ENCODE measurements around the gene BCAS1. TPM values are rescaled to one million over a fixed set of nuclear protein-coding genes. Genes with fewer than 3 reads are reported as not detected.

Gene BCAS1
- total RNA-seq, 4 donors from 2014 or later = 0.32 TPM; not detected in 3

GRCh38 chr20:53903652-53903987, 166.8 kb downstream of the BCAS1 start:
- no peaks in the 10 kb centered on the region for H3K27me3 ChIP-seq
- H3K4me3 ChIP-seq = no peak overlapping the region
- ATAC-seq (no peak), DNase-seq (no peak)
- in situ Hi-C loops (cut with MboI; ENCODE audit: low sequenced_read_pairs in 4 of 4) = no loop called here
- H3K9me3 ChIP-seq = no peaks in the 10 kb centered on the region
- no peak for TF ChIP-seq CTCF (IDR thresholded peaks at IDR 0.05 in 4 of 5, conservative IDR thresholded peaks at IDR 0.05 in 1 of 5)
- no peak for TF ChIP-seq POLR2A (IDR thresholded peaks at IDR 0.05)
- peaks cover 6 to 19% of the 10 kb centered on the region in 2 donors for H3K4me1 ChIP-seq
- H3K36me3 ChIP-seq = no peaks in the 10 kb centered on the region
- no peak overlapping the region for H3K27ac ChIP-seq
- intact Hi-C loops (cut with DNase I; ENCODE audit: low total_unique reads) = no loop called here

- H3K27ac ChIP-seq = no peak overlapping the region
- in situ Hi-C loops (cut with MboI; ENCODE audit: low sequenced_read_pairs in 4 of 4) (no loop called here), intact Hi-C loops (cut with DNase I; ENCODE audit: low total_unique reads) (no loop called here)
- H3K4me3 ChIP-seq = no peak overlapping the region
- no peaks in the 10 kb centered on the region for H3K9me3 ChIP-seq
- no peaks in the 10 kb centered on the region for H3K36me3 ChIP-seq
- no peaks in the 10 kb centered on the region for H3K27me3 ChIP-seq
- TF ChIP-seq POLR2A (IDR thresholded peaks at IDR 0.05) (no peak), CTCF (IDR thresholded peaks at IDR 0.05 in 4 of 5, conservative IDR thresholded peaks at IDR 0.05 in 1 of 5) (no peak)
- no peak for DNase-seq
- no peak for ATAC-seq
- H3K4me1 ChIP-seq = peaks cover 6 to 22% of the 10 kb centered on the region in 2 donors
Measured at GRCh38 chr20:53902968-53903651, 167.3 kb downstream of the BCAS1 start.

GRCh38 chr20:53901497-53902096, 168.8 kb downstream of the BCAS1 start:
- H3K4me1 ChIP-seq = peaks cover 6 to 22% of the 10 kb centered on the region in 2 donors
- H3K36me3 ChIP-seq = no peaks in the 10 kb centered on the region
- DNase-seq (no peak), ATAC-seq (no peak)
- TF ChIP-seq CTCF (IDR thresholded peaks at IDR 0.05 in 4 of 5, conservative IDR thresholded peaks at IDR 0.05 in 1 of 5) = no peak
- no peak for TF ChIP-seq POLR2A (IDR thresholded peaks at IDR 0.05)
- H3K9me3 ChIP-seq = no peaks in the 10 kb centered on the region
- H3K27ac ChIP-seq = peak overlapping the region in 3 of 4 donors; percentile 58 to 68 (median 67)
- H3K4me3 ChIP-seq = no peak overlapping the region
- no peaks in the 10 kb centered on the region for H3K27me3 ChIP-seq
- in situ Hi-C loops (cut with MboI; ENCODE audit: low sequenced_read_pairs in 4 of 4) (no loop called here), intact Hi-C loops (cut with DNase I; ENCODE audit: low total_unique reads) (no loop called here)

- in situ Hi-C loops (cut with MboI; ENCODE audit: low sequenced_read_pairs in 4 of 4) (no loop called here), intact Hi-C loops (cut with DNase I; ENCODE audit: low total_unique reads) (no loop called here)
- ATAC-seq = no peak
- no peak for TF ChIP-seq CTCF (IDR thresholded peaks at IDR 0.05 in 4 of 5, conservative IDR thresholded peaks at IDR 0.05 in 1 of 5)
- no peak for TF ChIP-seq POLR2A (IDR thresholded peaks at IDR 0.05)
- Histone ChIP-seq H3K4me1 (peaks cover 6 to 22% of the 10 kb centered on the region in 2 donors), H3K27me3 (no peaks in the 10 kb centered on the region), H3K9me3 (no peaks in the 10 kb centered on the region), H3K27ac (peak overlapping the region; percentile 24 to 68 (median 62)), H3K4me3 (no peak overlapping the region), H3K36me3 (no peaks in the 10 kb centered on the region)
- no peak for DNase-seq
Measured at GRCh38 chr20:53901064-53901463, 169.3 kb downstream of the BCAS1 start.
